ENCODE data around the gene TAF13.

- TF ChIP-seq CTCF (IDR thresholded peaks at IDR 0.05; ENCODE audit: poor library complexity, severe bottlenecking) (no peak), POLR2AphosphoS5 (IDR thresholded peaks at IDR 0.05) (no peak), EZH2 (IDR thresholded peaks at IDR 0.05; ENCODE audit: borderline replicate concordance, insufficient read depth, low read length, poor library complexity, severe bottlenecking) (no peak), RAD21 (conservative IDR thresholded peaks at IDR 0.05) (no peak), SMC3 (conservative IDR thresholded peaks at IDR 0.05; ENCODE audit: poor library complexity) (no peak), EP300 (conservative IDR thresholded peaks at IDR 0.05; ENCODE audit: poor library complexity, severe bottlenecking) (no peak), MXI1 (conservative IDR thresholded peaks at IDR 0.05; ENCODE audit: poor library complexity, severe bottlenecking) (no peak)
Observed at GRCh38 chr1:109046671-109047070, 29.1 kb downstream of the TAF13 start.

Measured in neural cell (in vitro differentiated cells).